Activated T-helper 1 cell treated with anti-CD3 and anti-CD28 coated beads, Interleukin-12 subunit alpha, Interleukin-12 subunit beta, Interleukin-2, Interleukin-4 antibody, amounts not matched to agents 30 ng/mL and 10 ng/mL and 1 ng/mL, durations not matched to agents 14 hours and 24 hours and 36 hours (primary cell): ENCODE results near the gene OPRL1. TPM values are rescaled to one million over a fixed set of nuclear protein-coding genes. Genes with fewer than 3 reads are reported as not detected.

Source experiments
- DNase-seq: peaks from one replicate; pipeline ENCODE4 v3.0.0; 2021; ENCODE audit warnings: low spot score
- H3K27ac Mint-ChIP-seq: one replicate; pipeline ENCODE4 v1.8.0; 2021; ENCODE audit warnings: mild to moderate bottlenecking, mixed read lengths
- H3K27me3 Mint-ChIP-seq: one replicate; pipeline ENCODE4 v1.8.0; 2022; ENCODE audit warnings: mild to moderate bottlenecking, moderate library complexity, mixed read lengths; ENCODE audit not compliant: insufficient read depth
- H3K36me3 Mint-ChIP-seq: one replicate; pipeline ENCODE4 v1.8.0; 2021; ENCODE audit warnings: low read depth, mixed read lengths
- H3K4me1 Mint-ChIP-seq: one replicate; pipeline ENCODE4 v1.8.0; 2021; ENCODE audit warnings: low read depth, mixed read lengths
- H3K4me3 Mint-ChIP-seq: one replicate; pipeline ENCODE4 v1.8.0; 2021; ENCODE audit warnings: mild to moderate bottlenecking, moderate library complexity, mixed read lengths
- H3K9me3 Mint-ChIP-seq: one replicate; pipeline ENCODE4 v1.8.0; 2021; ENCODE audit warnings: mixed read lengths
- intact Hi-C: fragments of 100-400 bp; cut with micrococcal nuclease; formaldehyde crosslinking; loops from one replicate; pipeline ENCODE4 v1.15.1; 2024
- total RNA-seq: library from RNA; stranded (reverse); gene quantifications from 2 replicates; pipeline ENCODE4 v1.2.3, GENCODE V29; 2022

The OPRL1 gene
- total RNA-seq, 1 donor from 2014 or later, result 0.16 TPM

GRCh38 chr20:64073476-64074183 lies 6.3 kb upstream of the OPRL1 start:
- Mint-ChIP-seq H3K4me3 (no peak overlapping the region), H3K4me1 (peaks cover 10% of the 10 kb centered on the region), H3K9me3 (no peaks in the 10 kb centered on the region), H3K36me3 (peaks cover 12% of the 10 kb centered on the region), H3K27ac (peak overlapping the region; percentile 55), H3K27me3 (no peaks in the 10 kb centered on the region)
- no peak for DNase-seq
- intact Hi-C loops, result no loop called here

- no peak overlapping the region for H3K27ac Mint-ChIP-seq
- DNase-seq, result no peak
- no peaks in the 10 kb centered on the region for H3K27me3 Mint-ChIP-seq
- H3K9me3 Mint-ChIP-seq, result no peaks in the 10 kb centered on the region
- no peak overlapping the region for H3K4me3 Mint-ChIP-seq
- peaks cover 12% of the 10 kb centered on the region for H3K36me3 Mint-ChIP-seq
- H3K4me1 Mint-ChIP-seq, result peaks cover 14% of the 10 kb centered on the region
- intact Hi-C loops, result no loop called here
Measured at GRCh38 chr20:64074184-64074789, 5.6 kb upstream of the OPRL1 start.

GRCh38 chr20:64074963-64075362 lies 4.9 kb upstream of the OPRL1 start:
- DNase-seq, result no peak
- Mint-ChIP-seq H3K36me3 (peaks cover 12% of the 10 kb centered on the region), H3K9me3 (no peaks in the 10 kb centered on the region), H3K4me1 (peaks cover 14% of the 10 kb centered on the region), H3K27me3 (no peaks in the 10 kb centered on the region), H3K27ac (no peak overlapping the region), H3K4me3 (no peak overlapping the region)
- intact Hi-C loops, result loop anchor here (5.0 kb wide), 4 partner anchors 38 to 858 kb away; partner anchors contain the start of genes C20orf204, DNAJC5, RTEL1 and YTHDF1

- Mint-ChIP-seq H3K4me3 (no peak overlapping the region), H3K4me1 (peaks cover 14% of the 10 kb centered on the region), H3K36me3 (peaks cover 12% of the 10 kb centered on the region), H3K9me3 (no peaks in the 10 kb centered on the region), H3K27me3 (no peaks in the 10 kb centered on the region), H3K27ac (no peak overlapping the region)
- no peak for DNase-seq
- intact Hi-C loops, result loop anchor here (5.0 kb wide), 4 partner anchors 38 to 858 kb away; partner anchors contain the start of genes C20orf204, DNAJC5, RTEL1 and YTHDF1
Measured at GRCh38 chr20:64075556-64075955, 4.3 kb upstream of the OPRL1 start.

GRCh38 chr20:64076061-64076997 lies 3.6 kb upstream of the OPRL1 start:
- Mint-ChIP-seq H3K4me3 (peak overlapping the region; percentile 93), H3K36me3 (peaks cover 10% of the 10 kb centered on the region), H3K27ac (no peak overlapping the region), H3K9me3 (no peaks in the 10 kb centered on the region), H3K27me3 (no peaks in the 10 kb centered on the region), H3K4me1 (peaks cover 14% of the 10 kb centered on the region)
- intact Hi-C loops, result loop anchor here (5.0 kb wide), 4 partner anchors 39 to 859 kb away; partner anchors contain the start of genes C20orf204, DNAJC5, RTEL1 and YTHDF1
- DNase-seq, result no peak

GRCh38 chr20:64077094-64077493 lies 2.8 kb upstream of the OPRL1 start:
- peak overlapping the region; percentile 93 for H3K4me3 Mint-ChIP-seq
- intact Hi-C loops, result loop anchor here (1.0 to 5.0 kb wide), 6 partner anchors 11 to 860 kb away; partner anchors contain the start of genes C20orf204, DNAJC5, RTEL1 and YTHDF1
- H3K27me3 Mint-ChIP-seq, result no peaks in the 10 kb centered on the region
- H3K4me1 Mint-ChIP-seq, result peaks cover 19% of the 10 kb centered on the region
- peak overlapping the region; percentile 72 for H3K27ac Mint-ChIP-seq
- peaks cover 10% of the 10 kb centered on the region for H3K36me3 Mint-ChIP-seq
- H3K9me3 Mint-ChIP-seq, result no peaks in the 10 kb centered on the region
- peak; percentile 33 for DNase-seq

GRCh38 chr20:64077541-64077875 lies 2.4 kb upstream of the OPRL1 start:
- Mint-ChIP-seq H3K4me1 (peaks cover 19% of the 10 kb centered on the region), H3K36me3 (peaks cover 9% of the 10 kb centered on the region), H3K27ac (peak overlapping the region; percentile 84), H3K9me3 (no peaks in the 10 kb centered on the region), H3K27me3 (peaks cover 2% of the 10 kb centered on the region), H3K4me3 (peak overlapping the region; percentile 93)
- no peak for DNase-seq
- intact Hi-C loops, result loop anchor here (1.0 to 5.0 kb wide), 6 partner anchors 11 to 860 kb away; partner anchors contain the start of genes C20orf204, DNAJC5, RTEL1 and YTHDF1

GRCh38 chr20:64077876-64078551 lies 1.9 kb upstream of the OPRL1 start:
- intact Hi-C loops, result loop anchor here (1.0 to 5.0 kb wide), 6 partner anchors 12 to 861 kb away; partner anchors contain the start of genes C20orf204, DNAJC5, RTEL1 and YTHDF1
- H3K36me3 Mint-ChIP-seq, result peaks cover 8% of the 10 kb centered on the region
- peaks cover 20% of the 10 kb centered on the region for H3K4me1 Mint-ChIP-seq

GRCh38 chr20:64078934-64079272 lies 979 bp upstream of the OPRL1 start:
- H3K4me1 Mint-ChIP-seq, result peaks cover 20% of the 10 kb centered on the region
- peak overlapping the region; percentile 93 for H3K4me3 Mint-ChIP-seq
- intact Hi-C loops, result loop anchor here (1.0 to 5.0 kb wide), 7 partner anchors 16 to 862 kb away; partner anchors contain the start of genes C20orf204, DNAJC5, PCMTD2 and RTEL1
- H3K9me3 Mint-ChIP-seq, result no peaks in the 10 kb centered on the region
- peak overlapping the region; percentile 83 for H3K27ac Mint-ChIP-seq
- peaks cover 4% of the 10 kb centered on the region for H3K27me3 Mint-ChIP-seq
- DNase-seq, result no peak
- peaks cover 8% of the 10 kb centered on the region for H3K36me3 Mint-ChIP-seq

More at GRCh38 chr20:64077876-64078551, 1.9 kb upstream of the OPRL1 start:
- H3K27me3 Mint-ChIP-seq, result peaks cover 4% of the 10 kb centered on the region
- no peaks in the 10 kb centered on the region for H3K9me3 Mint-ChIP-seq
- peak overlapping the region; percentile 93 for H3K4me3 Mint-ChIP-seq
- H3K27ac Mint-ChIP-seq, result peak overlapping the region; percentile 84
- peak; percentile 52 for DNase-seq

- DNase-seq, result peak; percentile 75
- peaks cover 8% of the 10 kb centered on the region for H3K27me3 Mint-ChIP-seq
- intact Hi-C loops, result loop anchor here (1.0 to 5.0 kb wide), 7 partner anchors 16 to 862 kb away; partner anchors contain the start of genes C20orf204, DNAJC5, PCMTD2 and RTEL1
- H3K36me3 Mint-ChIP-seq, result peaks cover 8% of the 10 kb centered on the region
- H3K9me3 Mint-ChIP-seq, result no peaks in the 10 kb centered on the region
- peak within 1 kb of the TSS; percentile 93 for H3K4me3 Mint-ChIP-seq
- peaks cover 24% of the 10 kb centered on the region for H3K4me1 Mint-ChIP-seq
- H3K27ac Mint-ChIP-seq, result peak within 1 kb of the TSS; percentile 83
Measured at GRCh38 chr20:64079273-64080012, 439 bp upstream of the OPRL1 start, which contains the start of gene RGS19. Gene RGS19, minus strand, starts transcription at chr20:64079518. Its CDS starts 2,632 bp downstream, at chr20:64076886.

- Mint-ChIP-seq H3K9me3 (no peaks in the 10 kb centered on the region), H3K4me1 (peaks cover 24% of the 10 kb centered on the region), H3K4me3 (peak overlapping the region; percentile 72), H3K27ac (peak overlapping the region; percentile 48), H3K36me3 (peaks cover 3% of the 10 kb centered on the region), H3K27me3 (peaks cover 21% of the 10 kb centered on the region)
- DNase-seq, result no peak
- intact Hi-C loops, result no loop called here
Measured at GRCh38 chr20:64080813-64081623, 1.1 kb downstream of the OPRL1 start.
